ENCODE results near the gene AP1M1. TPM values are rescaled to one million over a fixed set of nuclear protein-coding genes. Genes with fewer than 3 reads are reported as not detected.

Gene AP1M1
- total RNA-seq (ENCODE audit: low replicate concordance) = 73.8 and 94.8 TPM in 2 replicates

GRCh38 chr19:16197622-16198369 is at the start of gene AP1M1:
Gene AP1M1 (plus strand): TSS chr19:16197911. CDS start chr19:16198027, 116 bp downstream.

GRCh38 chr19:16185123-16185767 is 12.5 kb upstream of the AP1M1 start, which contains the start of gene FAM32A:
Gene FAM32A (plus strand): TSS chr19:16185410. CDS start chr19:16185443, 33 bp downstream.

Other genes with a start within 250 kb of the AP1M1 start
- gene OR10H4, start 248.9 kb upstream of the AP1M1 start, total RNA-seq (ENCODE audit: low replicate concordance) = not detected in 2 replicates
- gene TPM4, start 121.4 kb upstream of the AP1M1 start, total RNA-seq (ENCODE audit: low replicate concordance) = 1,025 and 1,480 TPM in 2 replicates
- gene RAB8A, start 86.0 kb upstream of the AP1M1 start, total RNA-seq (ENCODE audit: low replicate concordance) = 71.7 and 95.4 TPM in 2 replicates
- not detected in 2 replicates for gene HSH2D, start 54.2 kb upstream of the AP1M1 start, total RNA-seq (ENCODE audit: low replicate concordance)
- gene CIB3, start 24.4 kb upstream of the AP1M1 start, total RNA-seq (ENCODE audit: low replicate concordance) = not detected in 2 replicates
- 57.0 and 91.3 TPM in 2 replicates for gene FAM32A, start 12.5 kb upstream of the AP1M1 start, total RNA-seq (ENCODE audit: low replicate concordance)
- gene KLF2, start 126.9 kb downstream of the AP1M1 start, total RNA-seq (ENCODE audit: low replicate concordance) = 0.59 and 6.1 TPM in 2 replicates

Data from smooth muscle cell of the coronary artery (primary cell).